Gastroesophageal sphincter (tissue), 2 donors: ENCODE results near the gene FBXW8.

ENCODE experiments used
- POLR2A ChIP-seq, 2 donors: fragments of 450-650 bp; IDR thresholded peaks; one replicate each; pipeline ENCODE4 v1.6.1; 2017; ENCODE audit warnings: antibody characterized with exemption in 2 of 2, mild to moderate bottlenecking in 2 of 2, moderate library complexity in 1 of 2
- POLR2AphosphoS5 ChIP-seq: sonication (generic); formaldehyde crosslinking; IDR thresholded peaks from one replicate; pipeline ENCODE4 v1.6.1; 2017; ENCODE audit warnings: antibody characterized with exemption

GRCh38 chr12:116903818-116904217, 6.9 kb upstream of the FBXW8 start:
- TF ChIP-seq POLR2AphosphoS5 (no peak), POLR2A (IDR thresholded peaks at IDR 0.05) (no peak)
